Measurements from ENCODE around the gene GJA1. TPM values are rescaled to one million over a fixed set of nuclear protein-coding genes. Genes with fewer than 3 reads are reported as not detected.

Gene GJA1
- polyA plus RNA-seq, 1 donor from 2014 or later, result 3.5 TPM

DNA sequence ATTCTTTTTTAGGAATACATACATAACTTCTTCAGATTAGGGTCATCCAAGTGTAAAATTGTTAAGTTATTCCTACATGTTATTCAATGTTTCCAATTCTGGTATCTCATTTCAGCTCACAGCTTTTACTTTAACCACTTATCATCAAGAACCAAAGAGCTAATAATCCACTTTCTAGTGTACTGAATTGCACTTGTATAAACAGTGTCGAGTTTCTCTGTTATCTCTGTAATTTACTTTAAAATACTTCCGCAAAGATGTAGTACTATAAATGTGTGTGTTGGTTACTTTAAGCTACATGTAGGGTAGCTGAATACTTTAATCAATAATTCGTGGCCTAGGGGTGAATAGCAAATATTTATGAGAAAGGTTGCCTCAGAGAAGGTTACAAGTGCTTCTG, 8.8 kb upstream of the GJA1 start:
- Histone ChIP-seq H3K9me2 (ENCODE audit: insufficient read depth, low read length) (no peaks in the 10 kb centered on the region), H2AFZ (ENCODE audit: low read depth, low read length) (no peak overlapping the region), H3K4me2 (ENCODE audit: low read length) (no peak overlapping the region), H4K20me1 (ENCODE audit: insufficient read depth) (no peaks in the 10 kb centered on the region), H3K36me3 (ENCODE audit: insufficient read depth, low read length) (no peaks in the 10 kb centered on the region), H3F3A (ENCODE audit: insufficient read depth, low read length, poor library complexity, severe bottlenecking) (no peaks in the 10 kb centered on the region), H3K27ac (ENCODE audit: low read length) (no peak overlapping the region), H3K9me3 (ENCODE audit: low read length) (no peaks in the 10 kb centered on the region), H3K27me3 (ENCODE audit: insufficient read depth, low read depth, low read length) (no peaks in the 10 kb centered on the region), H3K79me2 (replicated peaks; ENCODE audit: insufficient read depth, low read length) (no peaks in the 10 kb centered on the region), H3K4me3 (ENCODE audit: low read length) (no peak overlapping the region), H3K9ac (ENCODE audit: low read length) (no peak overlapping the region)
- no peak for TF ChIP-seq MXI1 (conservative IDR thresholded peaks at IDR 0.05; ENCODE audit: poor library complexity, severe bottlenecking)
- TF ChIP-seq, protein P1, sequence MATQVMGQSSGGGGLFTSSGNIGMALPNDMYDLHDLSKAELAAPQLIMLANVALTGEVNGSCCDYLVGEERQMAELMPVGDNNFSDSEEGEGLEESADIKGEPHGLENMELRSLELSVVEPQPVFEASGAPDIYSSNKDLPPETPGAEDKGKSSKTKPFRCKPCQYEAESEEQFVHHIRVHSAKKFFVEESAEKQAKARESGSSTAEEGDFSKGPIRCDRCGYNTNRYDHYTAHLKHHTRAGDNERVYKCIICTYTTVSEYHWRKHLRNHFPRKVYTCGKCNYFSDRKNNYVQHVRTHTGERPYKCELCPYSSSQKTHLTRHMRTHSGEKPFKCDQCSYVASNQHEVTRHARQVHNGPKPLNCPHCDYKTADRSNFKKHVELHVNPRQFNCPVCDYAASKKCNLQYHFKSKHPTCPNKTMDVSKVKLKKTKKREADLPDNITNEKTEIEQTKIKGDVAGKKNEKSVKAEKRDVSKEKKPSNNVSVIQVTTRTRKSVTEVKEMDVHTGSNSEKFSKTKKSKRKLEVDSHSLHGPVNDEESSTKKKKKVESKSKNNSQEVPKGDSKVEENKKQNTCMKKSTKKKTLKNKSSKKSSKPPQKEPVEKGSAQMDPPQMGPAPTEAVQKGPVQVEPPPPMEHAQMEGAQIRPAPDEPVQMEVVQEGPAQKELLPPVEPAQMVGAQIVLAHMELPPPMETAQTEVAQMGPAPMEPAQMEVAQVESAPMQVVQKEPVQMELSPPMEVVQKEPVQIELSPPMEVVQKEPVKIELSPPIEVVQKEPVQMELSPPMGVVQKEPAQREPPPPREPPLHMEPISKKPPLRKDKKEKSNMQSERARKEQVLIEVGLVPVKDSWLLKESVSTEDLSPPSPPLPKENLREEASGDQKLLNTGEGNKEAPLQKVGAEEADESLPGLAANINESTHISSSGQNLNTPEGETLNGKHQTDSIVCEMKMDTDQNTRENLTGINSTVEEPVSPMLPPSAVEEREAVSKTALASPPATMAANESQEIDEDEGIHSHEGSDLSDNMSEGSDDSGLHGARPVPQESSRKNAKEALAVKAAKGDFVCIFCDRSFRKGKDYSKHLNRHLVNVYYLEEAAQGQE (IDR thresholded peaks at IDR 0.05; ENCODE audit: borderline replicate concordance), result no peak
- no peak for TF ChIP-seq SMC3 (conservative IDR thresholded peaks at IDR 0.05; ENCODE audit: poor library complexity)
- no peak for TF ChIP-seq POLR2AphosphoS5 (IDR thresholded peaks at IDR 0.05)
- no peak for TF ChIP-seq EZH2 (IDR thresholded peaks at IDR 0.05; ENCODE audit: borderline replicate concordance, insufficient read depth, low read length, poor library complexity, severe bottlenecking)

DNA sequence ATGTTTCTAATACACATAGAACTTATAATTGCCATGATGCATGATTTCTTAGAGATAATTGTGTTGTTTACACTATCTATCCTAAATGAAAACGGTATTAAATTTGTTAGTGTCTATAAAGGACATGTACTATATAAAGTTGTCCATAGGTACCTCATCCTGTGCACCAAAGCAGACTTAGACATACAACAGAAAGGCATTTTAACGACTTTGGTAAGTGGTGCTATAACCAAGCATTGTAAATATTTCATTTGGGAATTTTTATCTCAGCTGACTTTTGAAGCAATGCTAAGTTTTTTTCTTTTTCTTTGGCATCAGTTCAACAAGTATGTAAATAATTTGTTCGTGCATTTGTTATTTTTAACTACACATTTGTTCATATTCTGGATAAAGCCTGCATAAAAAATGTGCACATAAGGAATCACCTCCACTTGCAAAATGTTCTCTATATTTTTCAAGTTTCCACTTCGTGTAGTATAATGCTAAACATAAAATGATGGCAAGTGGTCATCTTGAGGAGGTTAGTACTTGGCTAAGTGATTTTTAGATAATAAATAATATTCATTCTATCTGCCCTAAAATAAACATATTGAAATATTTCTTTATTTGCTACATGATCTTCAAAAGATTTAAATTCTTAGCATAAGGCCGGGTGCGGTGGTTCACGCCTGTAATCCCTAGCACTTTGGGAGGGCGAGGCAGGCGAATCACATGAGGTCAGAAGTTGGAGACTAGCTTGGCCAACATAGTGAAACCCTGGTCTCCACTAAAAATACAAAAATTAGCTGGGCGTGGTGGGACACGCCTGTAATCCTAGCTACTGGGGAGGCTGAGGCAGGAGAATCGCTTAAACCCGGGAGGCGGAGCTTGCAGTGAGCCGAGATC, 6.3 kb upstream of the GJA1 start:
- H3K9ac ChIP-seq (ENCODE audit: low read length), result no peak overlapping the region
- no peaks in the 10 kb centered on the region for H3K79me2 ChIP-seq (replicated peaks; ENCODE audit: insufficient read depth, low read length)
- H3K4me2 ChIP-seq (ENCODE audit: low read length), result no peak overlapping the region
- H3K9me2 ChIP-seq (ENCODE audit: insufficient read depth, low read length), result no peaks in the 10 kb centered on the region
- no peaks in the 10 kb centered on the region for H3F3A ChIP-seq (ENCODE audit: insufficient read depth, low read length, poor library complexity, severe bottlenecking)
- no peaks in the 10 kb centered on the region for H3K27me3 ChIP-seq (ENCODE audit: insufficient read depth, low read depth, low read length)
- no peaks in the 10 kb centered on the region for H3K9me3 ChIP-seq (ENCODE audit: low read length)
- H3K27ac ChIP-seq (ENCODE audit: low read length), result no peak overlapping the region
- H4K20me1 ChIP-seq (ENCODE audit: insufficient read depth), result no peaks in the 10 kb centered on the region
- H3K4me3 ChIP-seq (ENCODE audit: low read length), result no peak overlapping the region
- TF ChIP-seq TAF1 (IDR thresholded peaks at IDR 0.05; ENCODE audit: low read depth), result no peak
- TF ChIP-seq MXI1 (conservative IDR thresholded peaks at IDR 0.05; ENCODE audit: poor library complexity, severe bottlenecking), result no peak
- TF ChIP-seq, protein P2, sequence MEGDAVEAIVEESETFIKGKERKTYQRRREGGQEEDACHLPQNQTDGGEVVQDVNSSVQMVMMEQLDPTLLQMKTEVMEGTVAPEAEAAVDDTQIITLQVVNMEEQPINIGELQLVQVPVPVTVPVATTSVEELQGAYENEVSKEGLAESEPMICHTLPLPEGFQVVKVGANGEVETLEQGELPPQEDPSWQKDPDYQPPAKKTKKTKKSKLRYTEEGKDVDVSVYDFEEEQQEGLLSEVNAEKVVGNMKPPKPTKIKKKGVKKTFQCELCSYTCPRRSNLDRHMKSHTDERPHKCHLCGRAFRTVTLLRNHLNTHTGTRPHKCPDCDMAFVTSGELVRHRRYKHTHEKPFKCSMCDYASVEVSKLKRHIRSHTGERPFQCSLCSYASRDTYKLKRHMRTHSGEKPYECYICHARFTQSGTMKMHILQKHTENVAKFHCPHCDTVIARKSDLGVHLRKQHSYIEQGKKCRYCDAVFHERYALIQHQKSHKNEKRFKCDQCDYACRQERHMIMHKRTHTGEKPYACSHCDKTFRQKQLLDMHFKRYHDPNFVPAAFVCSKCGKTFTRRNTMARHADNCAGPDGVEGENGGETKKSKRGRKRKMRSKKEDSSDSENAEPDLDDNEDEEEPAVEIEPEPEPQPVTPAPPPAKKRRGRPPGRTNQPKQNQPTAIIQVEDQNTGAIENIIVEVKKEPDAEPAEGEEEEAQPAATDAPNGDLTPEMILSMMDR (IDR thresholded peaks at IDR 0.05; ENCODE audit: poor library complexity, severe bottlenecking), result no peak
- no peak for TF ChIP-seq POLR2AphosphoS5 (IDR thresholded peaks at IDR 0.05)
- TF ChIP-seq, protein P1 (IDR thresholded peaks at IDR 0.05; ENCODE audit: borderline replicate concordance), result no peak
- TF ChIP-seq EZH2 (IDR thresholded peaks at IDR 0.05; ENCODE audit: borderline replicate concordance, insufficient read depth, low read length, poor library complexity, severe bottlenecking), result no peak
- H3K36me3 ChIP-seq (ENCODE audit: insufficient read depth, low read length), result no peaks in the 10 kb centered on the region
- no peak overlapping the region for H2AFZ ChIP-seq (ENCODE audit: low read depth, low read length)
